Measurements from ENCODE around the gene BRK1. TPM values are rescaled to one million over a fixed set of nuclear protein-coding genes. Genes with fewer than 3 reads are reported as not detected.
"Not testable (repeated sequence)": the region's sequence is repeated elsewhere in the genome, so short reads cannot be mapped to it uniquely, and the experiment has no call there.

Gene BRK1
- total RNA-seq, 2 donors from 2014 or later: 86.8 to 132 TPM

GRCh38 chr3:10119376-10119775, 3.9 kb downstream of the BRK1 start:
- Mint-ChIP-seq H3K27me3 (no peaks in the 10 kb centered on the region), H3K27ac (no peak overlapping the region), H3K36me3 (peaks cover 23% of the 10 kb centered on the region), H3K9me3 (no peaks in the 10 kb centered on the region), H3K4me3 (no peak overlapping the region), H3K4me1 (ENCODE audit: low read depth in 2 of 2) (peaks cover 40 to 45% of the 10 kb centered on the region in 2 donors)
- DNase-seq (ENCODE audit: low spot score): no peak
- ATAC-seq: no peak

- Mint-ChIP-seq H3K27me3 (no peaks in the 10 kb centered on the region), H3K4me3 (no peak overlapping the region), H3K27ac (peak overlapping the region; percentile 2 to 32), H3K36me3 (peaks cover 32% of the 10 kb centered on the region), H3K9me3 (no peaks in the 10 kb centered on the region), H3K4me1 (ENCODE audit: low read depth in 2 of 2) (peaks cover 36 to 48% of the 10 kb centered on the region in 2 donors)
- DNase-seq (ENCODE audit: low spot score): no peak
- no peak for ATAC-seq
These were observed 5.6 kb downstream of the BRK1 start for GRCh38 chr3:10121064-10121463.

GRCh38 chr3:10122724-10123123, 7.2 kb downstream of the BRK1 start:
- Mint-ChIP-seq H3K36me3 (peaks cover 38% of the 10 kb centered on the region), H3K27me3 (no peaks in the 10 kb centered on the region), H3K9me3 (no peaks in the 10 kb centered on the region), H3K4me3 (no peak overlapping the region), H3K27ac (peak overlapping the region in 1 of 2 donors; percentile 26), H3K4me1 (ENCODE audit: low read depth in 2 of 2) (peaks cover 27 to 45% of the 10 kb centered on the region in 2 donors)
- ATAC-seq: no peak
- no peak for DNase-seq (ENCODE audit: low spot score)

- not testable (repeated sequence) for DNase-seq (ENCODE audit: low spot score); H3K4me1 Mint-ChIP-seq (ENCODE audit: low read depth in 2 of 2); H3K27ac Mint-ChIP-seq; H3K27me3 Mint-ChIP-seq; H3K9me3 Mint-ChIP-seq; ATAC-seq; H3K4me3 Mint-ChIP-seq; H3K36me3 Mint-ChIP-seq
These were observed 20.4 kb downstream of the BRK1 start for GRCh38 chr3:10135872-10136271.

- ATAC-seq (no peak), DNase-seq (ENCODE audit: low spot score) (no peak)
- no peaks in the 10 kb centered on the region for H3K9me3 Mint-ChIP-seq
- no peaks in the 10 kb centered on the region for H3K27me3 Mint-ChIP-seq
- H3K4me3 Mint-ChIP-seq: no peak overlapping the region
- no peak overlapping the region for H3K27ac Mint-ChIP-seq
- H3K36me3 Mint-ChIP-seq: no peaks in the 10 kb centered on the region
- no peaks in the 10 kb centered on the region for H3K4me1 Mint-ChIP-seq (ENCODE audit: low read depth in 2 of 2)
These were observed 21.0 kb downstream of the BRK1 start for GRCh38 chr3:10136426-10137005.

- ATAC-seq: no peak
- H3K4me1 Mint-ChIP-seq (ENCODE audit: low read depth in 2 of 2): no peaks in the 10 kb centered on the region
- no peak overlapping the region for H3K27ac Mint-ChIP-seq
- H3K9me3 Mint-ChIP-seq: no peaks in the 10 kb centered on the region
- H3K4me3 Mint-ChIP-seq: no peak overlapping the region
- H3K36me3 Mint-ChIP-seq: no peaks in the 10 kb centered on the region
- no peak for DNase-seq (ENCODE audit: low spot score)
- no peaks in the 10 kb centered on the region for H3K27me3 Mint-ChIP-seq
These were observed 21.7 kb downstream of the BRK1 start for GRCh38 chr3:10137178-10137577.

GRCh38 chr3:10140996-10141546, 25.6 kb downstream of the BRK1 start:
- Mint-ChIP-seq H3K9me3 (no peaks in the 10 kb centered on the region), H3K36me3 (peaks cover 6% of the 10 kb centered on the region), H3K27me3 (no peaks in the 10 kb centered on the region), H3K27ac (peak overlapping the region; percentile 84 to 86), H3K4me3 (peak overlapping the region; percentile 99), H3K4me1 (ENCODE audit: low read depth in 2 of 2) (peaks cover 16 to 17% of the 10 kb centered on the region in 2 donors)
- ATAC-seq (no peak), DNase-seq (ENCODE audit: low spot score) (no peak)

- H3K36me3 Mint-ChIP-seq: peaks cover 6% of the 10 kb centered on the region
- peaks cover 21 to 24% of the 10 kb centered on the region in 2 donors for H3K4me1 Mint-ChIP-seq (ENCODE audit: low read depth in 2 of 2)
- no peaks in the 10 kb centered on the region for H3K27me3 Mint-ChIP-seq
- no peaks in the 10 kb centered on the region for H3K9me3 Mint-ChIP-seq
- ATAC-seq: no peak
- H3K27ac Mint-ChIP-seq: peak overlapping the region; percentile 84 to 86
- DNase-seq (ENCODE audit: low spot score): no peak
- peak overlapping the region; percentile 99 for H3K4me3 Mint-ChIP-seq
These were observed 27.5 kb downstream of the BRK1 start for GRCh38 chr3:10142707-10143560.

- no peak for ATAC-seq
- peaks cover 19% of the 10 kb centered on the region for H3K36me3 Mint-ChIP-seq
- no peaks in the 10 kb centered on the region for H3K27me3 Mint-ChIP-seq
- H3K4me3 Mint-ChIP-seq: peak overlapping the region; percentile 67
- H3K4me1 Mint-ChIP-seq (ENCODE audit: low read depth in 2 of 2): peaks cover 28 to 36% of the 10 kb centered on the region in 2 donors
- no peak for DNase-seq (ENCODE audit: low spot score)
- H3K9me3 Mint-ChIP-seq: no peaks in the 10 kb centered on the region
- peak overlapping the region; percentile 12 to 42 for H3K27ac Mint-ChIP-seq
These were observed 30.2 kb downstream of the BRK1 start for GRCh38 chr3:10145685-10146084.

- DNase-seq (ENCODE audit: low spot score): no peak
- no peak for ATAC-seq
- H3K4me3 Mint-ChIP-seq: no peak overlapping the region
- H3K36me3 Mint-ChIP-seq: peaks cover 21% of the 10 kb centered on the region
- no peaks in the 10 kb centered on the region for H3K27me3 Mint-ChIP-seq
- H3K4me1 Mint-ChIP-seq (ENCODE audit: low read depth in 2 of 2): peaks cover 20 to 28% of the 10 kb centered on the region in 2 donors
- no peaks in the 10 kb centered on the region for H3K9me3 Mint-ChIP-seq
- H3K27ac Mint-ChIP-seq: peak overlapping the region; percentile 23 to 73
These were observed 33.8 kb downstream of the BRK1 start for GRCh38 chr3:10149226-10149625.

GRCh38 chr3:10150987-10151386, 35.5 kb downstream of the BRK1 start:
- H3K4me1 Mint-ChIP-seq (ENCODE audit: low read depth in 2 of 2): peaks cover 16 to 22% of the 10 kb centered on the region in 2 donors
- H3K36me3 Mint-ChIP-seq: peaks cover 21% of the 10 kb centered on the region
- no peak for ATAC-seq
- H3K27ac Mint-ChIP-seq: no peak overlapping the region
- DNase-seq (ENCODE audit: low spot score): no peak
- no peak overlapping the region for H3K4me3 Mint-ChIP-seq
- no peaks in the 10 kb centered on the region for H3K9me3 Mint-ChIP-seq
- no peaks in the 10 kb centered on the region for H3K27me3 Mint-ChIP-seq

GRCh38 chr3:10154335-10155122, 39.1 kb downstream of the BRK1 start:
- no peaks in the 10 kb centered on the region for H3K9me3 Mint-ChIP-seq

GRCh38 chr3:10155123-10155472, 39.6 kb downstream of the BRK1 start:
- H3K4me3 Mint-ChIP-seq: no peak overlapping the region
- no peaks in the 10 kb centered on the region for H3K27me3 Mint-ChIP-seq
- peak overlapping the region in 1 of 2 donors; percentile 26 for H3K27ac Mint-ChIP-seq
- ATAC-seq: no peak
- H3K9me3 Mint-ChIP-seq: no peaks in the 10 kb centered on the region
- peaks cover 3 to 8% of the 10 kb centered on the region in 2 donors for H3K4me1 Mint-ChIP-seq (ENCODE audit: low read depth in 2 of 2)
- peaks cover 9% of the 10 kb centered on the region for H3K36me3 Mint-ChIP-seq
- no peak for DNase-seq (ENCODE audit: low spot score)

More at GRCh38 chr3:10154335-10155122, 39.1 kb downstream of the BRK1 start:
- ATAC-seq (no peak), DNase-seq (ENCODE audit: low spot score) (no peak)
- H3K4me3 Mint-ChIP-seq: no peak overlapping the region
- H3K4me1 Mint-ChIP-seq (ENCODE audit: low read depth in 2 of 2): peaks cover 8 to 13% of the 10 kb centered on the region in 2 donors
- peaks cover 15% of the 10 kb centered on the region for H3K36me3 Mint-ChIP-seq
- H3K27me3 Mint-ChIP-seq: no peaks in the 10 kb centered on the region
- no peak overlapping the region for H3K27ac Mint-ChIP-seq

All from natural killer cell treated with Interleukin-12 subunit alpha and Interleukin-12 subunit beta and Interleukin-15 and Interleukin-18, amount 100 ng/mL, for 72 hours (primary cell).